Parathyroid adenoma (tissue), 2 donors: ENCODE measurements around the gene CCL11.

Experiments used
- H2AFZ ChIP-seq: fragments of 300-600 bp; sonication (generic); one replicate; pipeline ENCODE4 v1.7.0; 2017; ENCODE audit warnings: antibody characterized with exemption, mild to moderate bottlenecking
- H3K27ac ChIP-seq: fragments of 300-600 bp; sonication (generic); one replicate; pipeline ENCODE4 v1.7.0; 2017
- H3K27me3 ChIP-seq: fragments of 300-600 bp; sonication (generic); one replicate; pipeline ENCODE4 v1.7.0; 2017; ENCODE audit warnings: low read length; ENCODE audit not compliant: control insufficient read depth, insufficient read depth
- H3K36me3 ChIP-seq: fragments of 300-600 bp; sonication (generic); one replicate; pipeline ENCODE4 v1.7.0; 2017; ENCODE audit warnings: low read length; ENCODE audit not compliant: control insufficient read depth, insufficient read depth
- H3K4me1 ChIP-seq: fragments of 300-600 bp; sonication (generic); one replicate; pipeline ENCODE4 v1.7.0; 2017; ENCODE audit warnings: control low read depth
- H3K4me2 ChIP-seq: fragments of 300-600 bp; sonication (generic); one replicate; pipeline ENCODE4 v1.7.0; 2017; ENCODE audit warnings: low read length
- H3K4me3 ChIP-seq: fragments of 300-600 bp; sonication (generic); one replicate; pipeline ENCODE4 v1.7.0; 2017; ENCODE audit warnings: low read depth, low read length
- H3K79me2 ChIP-seq: fragments of 300-600 bp; sonication (generic); one replicate; pipeline ENCODE4 v1.7.0; 2017; ENCODE audit warnings: control low read depth
- H3K9ac ChIP-seq: fragments of 300-600 bp; sonication (generic); one replicate; pipeline ENCODE4 v1.7.0; 2017; ENCODE audit warnings: mild to moderate bottlenecking
- H3K9me3 ChIP-seq: fragments of 300-600 bp; sonication (generic); one replicate; pipeline ENCODE4 v1.7.0; 2017; ENCODE audit warnings: low read length; ENCODE audit not compliant: control insufficient read depth
- TF ChIP-seq, protein P1 (sequence below): fragments of 300-600 bp; sonication (generic); IDR thresholded peaks from one replicate; pipeline ENCODE4 v1.7.0; 2017; ENCODE audit warnings: antibody characterized with exemption, mild to moderate bottlenecking
- donor health status: primary hyperparathyroidism.

CCL11 gene

DNA sequence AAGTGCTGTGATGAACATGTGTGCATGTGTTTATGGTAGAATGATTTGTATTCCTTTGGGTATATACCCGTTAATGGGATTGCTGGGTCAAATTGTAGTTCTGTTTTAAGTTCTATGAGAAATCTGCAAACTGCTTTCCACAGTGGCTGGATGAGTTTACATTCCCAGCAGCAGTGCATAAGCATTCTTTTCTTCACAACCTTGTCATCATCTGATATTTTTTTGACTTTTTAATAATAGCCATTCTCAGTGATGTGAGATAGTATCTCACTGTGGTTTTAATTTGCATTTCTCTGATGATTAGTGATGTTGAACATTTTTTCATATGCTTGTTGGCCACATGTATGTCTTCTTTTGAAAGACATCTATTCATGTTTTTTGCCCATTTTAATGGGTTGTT lies 52.2 kb downstream of the CCL11 start:
- no peaks in the 10 kb centered on the region for H3K27me3 ChIP-seq
- H3K4me2 ChIP-seq = no peak overlapping the region
- H2AFZ ChIP-seq = no peak overlapping the region
- no peak overlapping the region for H3K27ac ChIP-seq
- H3K4me1 ChIP-seq = no peaks in the 10 kb centered on the region
- H3K9ac ChIP-seq = no peak overlapping the region
- no peaks in the 10 kb centered on the region for H3K79me2 ChIP-seq
- no peak overlapping the region for H3K4me3 ChIP-seq
- H3K36me3 ChIP-seq = no peaks in the 10 kb centered on the region
- H3K9me3 ChIP-seq = no peaks in the 10 kb centered on the region
- TF ChIP-seq, protein P1, sequence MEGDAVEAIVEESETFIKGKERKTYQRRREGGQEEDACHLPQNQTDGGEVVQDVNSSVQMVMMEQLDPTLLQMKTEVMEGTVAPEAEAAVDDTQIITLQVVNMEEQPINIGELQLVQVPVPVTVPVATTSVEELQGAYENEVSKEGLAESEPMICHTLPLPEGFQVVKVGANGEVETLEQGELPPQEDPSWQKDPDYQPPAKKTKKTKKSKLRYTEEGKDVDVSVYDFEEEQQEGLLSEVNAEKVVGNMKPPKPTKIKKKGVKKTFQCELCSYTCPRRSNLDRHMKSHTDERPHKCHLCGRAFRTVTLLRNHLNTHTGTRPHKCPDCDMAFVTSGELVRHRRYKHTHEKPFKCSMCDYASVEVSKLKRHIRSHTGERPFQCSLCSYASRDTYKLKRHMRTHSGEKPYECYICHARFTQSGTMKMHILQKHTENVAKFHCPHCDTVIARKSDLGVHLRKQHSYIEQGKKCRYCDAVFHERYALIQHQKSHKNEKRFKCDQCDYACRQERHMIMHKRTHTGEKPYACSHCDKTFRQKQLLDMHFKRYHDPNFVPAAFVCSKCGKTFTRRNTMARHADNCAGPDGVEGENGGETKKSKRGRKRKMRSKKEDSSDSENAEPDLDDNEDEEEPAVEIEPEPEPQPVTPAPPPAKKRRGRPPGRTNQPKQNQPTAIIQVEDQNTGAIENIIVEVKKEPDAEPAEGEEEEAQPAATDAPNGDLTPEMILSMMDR = no peak
